Stimulated activated CD4-positive, alpha-beta T cell treated with anti-CD3 and anti-CD28 coated beads, Interleukin-4, amount 100 ng/mL, for 4 hours (primary cell): ENCODE data around the gene SPTAN1.
"Not testable (repeated sequence)": the region's sequence is repeated elsewhere in the genome, so short reads cannot be mapped to it uniquely, and the experiment has no call there.

Experiments used
- DNase-seq, 2 experiments: peaks; one replicate each; pipeline ENCODE4 v3.0.0-alpha.2; 2020

The SPTAN1 gene

GRCh38 chr9:128552153-128552743, at the start of gene SPTAN1:
TSS of gene SPTAN1 (plus strand) at chr9:128552587. CDS start at chr9:128566741, 14,154 bp downstream.
- DNase-seq: peak; percentile 91 to 95

GRCh38 chr9:128503415-128503825, 49.0 kb upstream of the SPTAN1 start:
- DNase-seq: not testable (repeated sequence)

GRCh38 chr9:128503870-128504269, 48.5 kb upstream of the SPTAN1 start:
- no peak for DNase-seq

- peak; percentile 93 to 99 for DNase-seq
These were observed 47.6 kb upstream of the SPTAN1 start, which contains the start of gene GLE1 for GRCh38 chr9:128504485-128505413. TSS of gene GLE1 (plus strand) at chr9:128504719. CDS start at chr9:128504806, 87 bp downstream.

GRCh38 chr9:128505414-128505765, 47.0 kb upstream of the SPTAN1 start:
- DNase-seq: no peak

GRCh38 chr9:128505906-128506305, 46.5 kb upstream of the SPTAN1 start:
- not testable (repeated sequence) for DNase-seq

GRCh38 chr9:128512820-128513219, 39.6 kb upstream of the SPTAN1 start:
- no peak for DNase-seq

- DNase-seq: no peak
These were observed 30.4 kb upstream of the SPTAN1 start for GRCh38 chr9:128521956-128522355.

GRCh38 chr9:128523199-128523925, 29.0 kb upstream of the SPTAN1 start:
- no peak for DNase-seq

GRCh38 chr9:128526720-128527119, 25.7 kb upstream of the SPTAN1 start:
- no peak for DNase-seq

GRCh38 chr9:128528445-128529160, 23.8 kb upstream of the SPTAN1 start:
- DNase-seq: no peak

- DNase-seq: no peak
These were observed 23.2 kb upstream of the SPTAN1 start for GRCh38 chr9:128529191-128529590.

- DNase-seq: no peak
These were observed 19.8 kb upstream of the SPTAN1 start for GRCh38 chr9:128532581-128532980.

- DNase-seq: no peak
These were observed 11.6 kb upstream of the SPTAN1 start for GRCh38 chr9:128540634-128541360.

- DNase-seq: no peak
These were observed 5.9 kb upstream of the SPTAN1 start for GRCh38 chr9:128546504-128546903.

GRCh38 chr9:128548876-128549275, 3.5 kb upstream of the SPTAN1 start:
- DNase-seq: no peak

GRCh38 chr9:128550226-128550625, 2.2 kb upstream of the SPTAN1 start:
- DNase-seq: peak; percentile 27 to 37

GRCh38 chr9:128550770-128551656, 1.4 kb upstream of the SPTAN1 start:
- DNase-seq: no peak

GRCh38 chr9:128551657-128552152, 682 bp upstream of the SPTAN1 start:
- no peak for DNase-seq

GRCh38 chr9:128552744-128553440, 505 bp downstream of the SPTAN1 start:
- peak; percentile 41 to 48 for DNase-seq
